Naive thymus-derived CD4-positive, alpha-beta T cell (primary cell): ENCODE results near the gene TMEM63C. TPM values are rescaled to one million over a fixed set of nuclear protein-coding genes. Genes with fewer than 3 reads are reported as not detected.

Experiments used
- ATAC-seq: fragments of 150-1000 bp; cut with Tn5 transposase; 2 replicates; pipeline ENCODE4 v1.10.0; 2021; ENCODE audit warnings: mild to moderate bottlenecking, moderate library complexity
- CTCF ChIA-PET: fragments of 350-600 bp; sonication (Branson Sonifier 250); formaldehyde crosslinking; loops from one replicate; lab custom pipeline; 2021; ENCODE audit warnings: antibody characterized with exemption; lab: Charles Lee
- POLR2A ChIA-PET: fragments of 350-600 bp; sonication (Branson Sonifier 250); formaldehyde crosslinking; loops from one replicate; lab custom pipeline; 2021; ENCODE audit warnings: antibody characterized with exemption, inconsistent platforms; lab: Charles Lee
- DNase-seq, 9 donors: peaks; one replicate each; pipeline versions ENCODE4 v3.0.0 to v3.0.0-alpha.2; 2020 to 2022; ENCODE audit warnings: mixed read lengths in 1 of 9
- H3K27ac ChIP-seq: one replicate; pipeline ENCODE4 v1.7.0; 2013; ENCODE audit warnings: mild to moderate bottlenecking, low read depth, low read length, moderate library complexity
- H3K27me3 ChIP-seq, 2 donors: one replicate each; pipeline ENCODE4 v1.7.0; 2013; ENCODE audit warnings: low read length in 2 of 2, mild to moderate bottlenecking in 2 of 2, moderate library complexity in 2 of 2; ENCODE audit not compliant: control insufficient read depth in 2 of 2, insufficient read depth in 2 of 2
- H3K36me3 ChIP-seq, 3 experiments: 1 replicate in 2 of 3; 2 replicates in 1 of 3; pipeline ENCODE4 v1.7.0; 2013; ENCODE audit warnings: low read length in 3 of 3, mild to moderate bottlenecking in 3 of 3, moderate library complexity in 1 of 3; ENCODE audit not compliant: insufficient read depth in 3 of 3, control insufficient read depth in 2 of 3
- H3K4me1 ChIP-seq, 2 donors: one replicate each; pipeline ENCODE4 v1.7.0; 2013; ENCODE audit warnings: low read length in 2 of 2, mild to moderate bottlenecking in 2 of 2, moderate library complexity in 1 of 2; ENCODE audit not compliant: control insufficient read depth in 2 of 2, insufficient read depth in 2 of 2
- H3K4me3 ChIP-seq: 2 replicates; pipeline ENCODE4 v1.7.0; 2013; ENCODE audit warnings: mild to moderate bottlenecking, low read length
- H3K9me3 ChIP-seq, 3 experiments: 1 replicate in 2 of 3; 2 replicates in 1 of 3; pipeline ENCODE4 v1.7.0; 2013; ENCODE audit warnings: low read length in 3 of 3; ENCODE audit not compliant: control insufficient read depth in 2 of 3
- H3K27ac Mint-ChIP-seq, 9 donors: one replicate each; pipeline ENCODE4 v1.8.0; 2020 to 2022; ENCODE audit warnings: mixed read lengths in 9 of 9, mild to moderate bottlenecking in 8 of 9, moderate library complexity in 5 of 9, inconsistent platforms in 2 of 9
- H3K27me3 Mint-ChIP-seq, 5 donors: one replicate each; pipeline ENCODE4 v1.8.0; 2021 to 2022; ENCODE audit warnings: mixed read lengths in 5 of 5, mild to moderate bottlenecking in 1 of 5
- H3K36me3 Mint-ChIP-seq, 5 donors: one replicate each; pipeline ENCODE4 v1.8.0; 2020 to 2022; ENCODE audit warnings: mixed read lengths in 5 of 5, mild to moderate bottlenecking in 3 of 5, inconsistent platforms in 1 of 5
- H3K4me1 Mint-ChIP-seq, 7 donors: one replicate each; pipeline ENCODE4 v1.8.0; 2020 to 2022; ENCODE audit warnings: mixed read lengths in 7 of 7, mild to moderate bottlenecking in 3 of 7, inconsistent platforms in 1 of 7
- H3K4me3 Mint-ChIP-seq, 10 donors: one replicate each; pipeline ENCODE4 v1.8.0; 2020 to 2022; ENCODE audit warnings: mild to moderate bottlenecking in 10 of 10, mixed read lengths in 10 of 10, moderate library complexity in 6 of 10, inconsistent platforms in 2 of 10
- H3K9me3 Mint-ChIP-seq, 11 donors: one replicate each; pipeline ENCODE4 v1.8.0; 2020 to 2022; ENCODE audit warnings: mixed read lengths in 11 of 11, mild to moderate bottlenecking in 4 of 11, inconsistent platforms in 1 of 11, moderate library complexity in 1 of 11
- intact Hi-C, 2 donors: fragments of 100-400 bp; cut with micrococcal nuclease; formaldehyde crosslinking; loops; one replicate each; pipeline ENCODE4 v1.15.1; 2023
- polyA plus RNA-seq, 2 donors: library from polyadenylated mRNA; unstranded; fragments of 300-500 nt; fragmentation: Illumina TruSeq; gene quantifications; one replicate each; pipeline ENCODE4 v1.2.3, GENCODE V29; 2021
- total RNA-seq, 6 experiments: library from RNA in 5 of 6; stranded (reverse) in 5 of 6; gene quantifications; 1 replicate in 5 of 6; 2 replicates in 1 of 6; pipeline ENCODE4 v1.2.3 and lab custom pipeline; 2021 to 2026

The TMEM63C gene
- total and polyA plus RNA-seq, 7 experiments from 2014 or later = 0.46 to 4.9 (median 0.80) TPM; not detected in 2

GRCh38 chr14:77302926-77303325, 121.3 kb downstream of the TMEM63C start:
- Mint-ChIP-seq H3K36me3 (peaks cover 0 to 29% (median 12%) of the 10 kb centered on the region in 5 donors), H3K27ac (peak overlapping the region in 2 of 9 donors; percentile 9 to 80), H3K9me3 (no peaks in the 10 kb centered on the region), H3K4me1 (peaks cover 0 to 15% (median 0%) of the 10 kb centered on the region in 7 donors), H3K27me3 (no peaks in the 10 kb centered on the region), H3K4me3 (no peak overlapping the region)
- ChIA-PET POLR2A (no interaction called here), CTCF (interaction anchor here (0.5 kb wide), 1 partner anchor 263 kb away, joined by 4 read pairs; no protein-coding TSS in a partner anchor)
- ATAC-seq = peak; percentile 31
- intact Hi-C loops = loop anchor here (5.0 to 10.0 kb wide), 4 partner anchors 154 to 1294 kb away; partner anchors contain the start of genes AHSA1 (in 1 of the 2) and VIPAS39 (in 1 of the 2)
- H3K27me3 ChIP-seq = no peaks in the 10 kb centered on the region
- H3K36me3 ChIP-seq = no peaks in the 10 kb centered on the region
- no peaks in the 10 kb centered on the region for H3K4me1 ChIP-seq
- H3K27ac ChIP-seq = no peak overlapping the region
- no peak overlapping the region for H3K4me3 ChIP-seq
- peak in 1 of 9 donors; percentile 56 for DNase-seq
- H3K9me3 ChIP-seq = no peaks in the 10 kb centered on the region

GRCh38 chr14:77303417-77304156, 122.0 kb downstream of the TMEM63C start:
- no peak overlapping the region for H3K4me3 ChIP-seq
- CTCF ChIA-PET = interaction anchor here (0.5 to 2.3 kb wide), 4 partner anchors 9 to 263 kb away, joined by 3 to 11 read pairs (median 4); no protein-coding TSS in a partner anchor
- Mint-ChIP-seq H3K4me3 (peak overlapping the region in 1 of 10 donors; percentile 42), H3K9me3 (no peaks in the 10 kb centered on the region), H3K4me1 (peaks cover 0 to 15% (median 0%) of the 10 kb centered on the region in 7 donors), H3K36me3 (peaks cover 0 to 23% (median 6%) of the 10 kb centered on the region in 5 donors), H3K27ac (peak overlapping the region in 3 of 9 donors; percentile 9 to 80 (median 50)), H3K27me3 (no peaks in the 10 kb centered on the region)
- no peak overlapping the region for H3K27ac ChIP-seq
- H3K4me1 ChIP-seq = no peaks in the 10 kb centered on the region
- DNase-seq (peak in 1 of 9 donors; percentile 49), ATAC-seq (peak; percentile 71)
- intact Hi-C loops = loop anchor here (5.0 to 10.0 kb wide), 4 partner anchors 154 to 1294 kb away; partner anchors contain the start of genes AHSA1 (in 1 of the 2) and VIPAS39 (in 1 of the 2)
- H3K27me3 ChIP-seq = no peaks in the 10 kb centered on the region
- no peaks in the 10 kb centered on the region for H3K36me3 ChIP-seq
- POLR2A ChIA-PET = no interaction called here
- H3K9me3 ChIP-seq = no peaks in the 10 kb centered on the region

GRCh38 chr14:77305696-77306095, 124.1 kb downstream of the TMEM63C start:
- no peak overlapping the region for H3K4me3 ChIP-seq
- peaks cover 0 to 22% (median 6%) of the 10 kb centered on the region in 7 donors for H3K4me1 Mint-ChIP-seq
- no peak for ATAC-seq
- peaks cover 0 to 21% (median 5%) of the 10 kb centered on the region in 5 donors for H3K36me3 Mint-ChIP-seq
- no peak overlapping the region for H3K4me3 Mint-ChIP-seq
- CTCF ChIA-PET = interaction anchor here (2.3 kb wide), 1 partner anchor 10 kb away, joined by 11 read pairs; no protein-coding TSS in a partner anchor
- H3K36me3 ChIP-seq = no peaks in the 10 kb centered on the region
- intact Hi-C loops = loop anchor here in 1 of 2 donors (10.0 kb wide), 1 partner anchor 1259 kb away; no protein-coding TSS in a partner anchor
- POLR2A ChIA-PET = no interaction called here
- H3K27me3 Mint-ChIP-seq = no peaks in the 10 kb centered on the region
- no peaks in the 10 kb centered on the region for H3K4me1 ChIP-seq
- H3K27ac ChIP-seq = no peak overlapping the region
- no peaks in the 10 kb centered on the region for H3K9me3 ChIP-seq
- no peak for DNase-seq
- no peak overlapping the region for H3K27ac Mint-ChIP-seq
- H3K9me3 Mint-ChIP-seq = no peaks in the 10 kb centered on the region
- no peaks in the 10 kb centered on the region for H3K27me3 ChIP-seq

- H3K4me3 Mint-ChIP-seq = no peak overlapping the region
- no peak for ATAC-seq
- CTCF ChIA-PET = interaction anchor here (1.9 kb wide), 1 partner anchor 10 kb away, joined by 10 read pairs; no protein-coding TSS in a partner anchor
- H3K27me3 ChIP-seq = no peaks in the 10 kb centered on the region
- H3K4me1 Mint-ChIP-seq = peaks cover 0 to 22% (median 6%) of the 10 kb centered on the region in 7 donors
- no peaks in the 10 kb centered on the region for H3K36me3 ChIP-seq
- no peaks in the 10 kb centered on the region for H3K9me3 Mint-ChIP-seq
- DNase-seq = no peak
- H3K36me3 Mint-ChIP-seq = peaks cover 0 to 21% (median 5%) of the 10 kb centered on the region in 5 donors
- no peaks in the 10 kb centered on the region for H3K27me3 Mint-ChIP-seq
- POLR2A ChIA-PET = no interaction called here
- no peaks in the 10 kb centered on the region for H3K4me1 ChIP-seq
- H3K4me3 ChIP-seq = no peak overlapping the region
- no peak overlapping the region for H3K27ac ChIP-seq
- intact Hi-C loops = loop anchor here in 1 of 2 donors (10.0 kb wide), 1 partner anchor 1258 kb away; no protein-coding TSS in a partner anchor
- no peaks in the 10 kb centered on the region for H3K9me3 ChIP-seq
- H3K27ac Mint-ChIP-seq = no peak overlapping the region
These were observed 124.8 kb downstream of the TMEM63C start for GRCh38 chr14:77306416-77306815.

- H3K27me3 ChIP-seq = no peaks in the 10 kb centered on the region
- intact Hi-C loops = loop anchor here in 1 of 2 donors (10.0 kb wide), 1 partner anchor 1258 kb away; no protein-coding TSS in a partner anchor
- POLR2A ChIA-PET = no interaction called here
- Mint-ChIP-seq H3K4me3 (no peak overlapping the region), H3K36me3 (peaks cover 0 to 21% (median 5%) of the 10 kb centered on the region in 5 donors), H3K9me3 (no peaks in the 10 kb centered on the region), H3K27me3 (no peaks in the 10 kb centered on the region), H3K4me1 (peaks cover 0 to 22% (median 6%) of the 10 kb centered on the region in 7 donors), H3K27ac (no peak overlapping the region)
- H3K27ac ChIP-seq = no peak overlapping the region
- no peaks in the 10 kb centered on the region for H3K9me3 ChIP-seq
- DNase-seq (no peak), ATAC-seq (no peak)
- H3K36me3 ChIP-seq = no peaks in the 10 kb centered on the region
- H3K4me3 ChIP-seq = no peak overlapping the region
- H3K4me1 ChIP-seq = no peaks in the 10 kb centered on the region
- CTCF ChIA-PET = interaction anchor here (1.0 to 1.9 kb wide), 2 partner anchors 9 to 19 kb away, joined by 3 to 10 read pairs; no protein-coding TSS in a partner anchor
These were observed 125.4 kb downstream of the TMEM63C start for GRCh38 chr14:77306851-77307496.
